HepG2 (cell line): ENCODE results near the gene PITX3. TPM values are rescaled to one million over a fixed set of nuclear protein-coding genes. Genes with fewer than 3 reads are reported as not detected.
A peak's percentile ranks its signal among the peaks of the same experiment; 100 is the strongest.

ENCODE experiments used
- AGO2 ChIP-seq: fragments of 200-400 bp; formaldehyde crosslinking; optimal IDR thresholded peaks from 2 replicates; pipeline ENCODE3; 2017; ENCODE audit warnings: mild to moderate bottlenecking, low read depth, low read length, moderate library complexity
- FOXK1 ChIP-seq: sonication (generic); formaldehyde crosslinking; IDR thresholded peaks from 2 replicates; pipeline ENCODE4 v1.4.0; 2020; ENCODE audit warnings: low read depth, missing genetic modification reagents, borderline replicate concordance
- KLF15 ChIP-seq: sonication (generic); formaldehyde crosslinking; IDR thresholded peaks from 2 replicates; pipeline ENCODE4 v1.8.1; 2023; ENCODE audit warnings: borderline replicate concordance, mild to moderate bottlenecking, inconsistent platforms, missing genetic modification reagents, mixed read lengths
- LCORL ChIP-seq, 2 experiments: fragments of 450-650 bp in 1 of 2; sonication (generic) in 1 of 2; formaldehyde crosslinking in 1 of 2; IDR thresholded peaks; 2 replicates each; pipeline versions ENCODE4 v1.5.0 to v1.6.1; 2017 to 2020; ENCODE audit warnings: antibody characterized with exemption in 1 of 2, missing genetic modification reagents in 1 of 2
- NR2F6 ChIP-seq, 2 experiments: IDR thresholded peaks; 2 replicates each; pipeline ENCODE4 v1.6.1; 2016; ENCODE audit warnings: antibody characterized with exemption in 1 of 2, mild to moderate bottlenecking in 1 of 2
- ZNF234 ChIP-seq: sonication (generic); formaldehyde crosslinking; conservative IDR thresholded peaks from 2 replicates; pipeline ENCODE4 v1.5.1; 2020; ENCODE audit warnings: mild to moderate bottlenecking, missing genetic modification reagents
- ZNF296 ChIP-seq: sonication (generic); formaldehyde crosslinking; conservative IDR thresholded peaks from 2 replicates; pipeline ENCODE4 v1.5.0; 2020; ENCODE audit warnings: mild to moderate bottlenecking, missing genetic modification reagents
- ZNF335 ChIP-seq: sonication (generic); formaldehyde crosslinking; IDR thresholded peaks from 2 replicates; pipeline ENCODE4 v1.4.0; 2020; ENCODE audit warnings: missing genetic modification reagents
- ZNF431 ChIP-seq: sonication (generic); formaldehyde crosslinking; IDR thresholded peaks from 2 replicates; pipeline ENCODE4 v1.9.0; 2022; ENCODE audit warnings: missing genetic modification reagents, low read depth, mild to moderate bottlenecking, borderline replicate concordance
- ZZZ3 ChIP-seq: sonication (generic); formaldehyde crosslinking; IDR thresholded peaks from 2 replicates; pipeline ENCODE4 v1.4.0; 2020; ENCODE audit warnings: missing genetic modification reagents, mild to moderate bottlenecking, borderline replicate concordance
- polyA plus RNA-seq, 8 experiments: library from polyadenylated mRNA; depleted of rRNA in 3 of 8; stranded (reverse) in 7 of 8; unstranded in 1 of 8; fragments of >200 nt; fragmentation: Illumina TruSeq in 4 of 8; extraction: Trizol in 4 of 8; gene quantifications; 2 replicates each; pipeline versions ENCODE4 v1.2.1 to v1.2.3, GENCODE V29; 2011 to 2016; ENCODE audit warnings: low read depth in 4 of 8, missing spikeins in 1 of 8, mixed read lengths in 1 of 8; ENCODE audit not compliant: insufficient read depth in 1 of 8
- total RNA-seq, 5 experiments: library from RNA; depleted of rRNA; stranded (reverse); fragments of >200 nt; fragmentation: Illumina TruSeq; extraction: Trizol; gene quantifications; 2 replicates each; pipeline ENCODE4 v1.2.3, GENCODE V29; 2016; ENCODE audit warnings: low read depth in 1 of 5
- TF ChIP-seq, protein P1 (sequence below): sonication (generic); formaldehyde crosslinking; IDR thresholded peaks from 2 replicates; pipeline ENCODE4 v1.4.0; 2020; ENCODE audit warnings: missing genetic modification reagents, borderline replicate concordance
- TF ChIP-seq, protein P2 (sequence below): sonication (generic); formaldehyde crosslinking; IDR thresholded peaks from 2 replicates; pipeline ENCODE4 v1.9.0; 2022; ENCODE audit warnings: missing genetic modification reagents, mild to moderate bottlenecking, borderline replicate concordance
- TF ChIP-seq, protein P3 (sequence below): sonication (generic); formaldehyde crosslinking; IDR thresholded peaks from 2 replicates; pipeline ENCODE4 v1.8.0; 2022; ENCODE audit warnings: missing genetic modification reagents, mild to moderate bottlenecking, borderline replicate concordance
- TF ChIP-seq, protein P4 (sequence below): sonication (generic); formaldehyde crosslinking; IDR thresholded peaks from 2 replicates; pipeline ENCODE4 v1.5.0; 2020; ENCODE audit warnings: mild to moderate bottlenecking, missing genetic modification reagents, moderate library complexity
- TF ChIP-seq, protein P5 (sequence below): sonication (generic); formaldehyde crosslinking; IDR thresholded peaks from 2 replicates; pipeline ENCODE4 v1.5.0; 2020; ENCODE audit warnings: missing genetic modification reagents, mild to moderate bottlenecking, borderline replicate concordance

Gene PITX3
- total and polyA plus RNA-seq, 2 of the 13 experiments (the other 11 are each of a cell fraction or from before 2014, with no cell fraction given): not detected

DNA sequence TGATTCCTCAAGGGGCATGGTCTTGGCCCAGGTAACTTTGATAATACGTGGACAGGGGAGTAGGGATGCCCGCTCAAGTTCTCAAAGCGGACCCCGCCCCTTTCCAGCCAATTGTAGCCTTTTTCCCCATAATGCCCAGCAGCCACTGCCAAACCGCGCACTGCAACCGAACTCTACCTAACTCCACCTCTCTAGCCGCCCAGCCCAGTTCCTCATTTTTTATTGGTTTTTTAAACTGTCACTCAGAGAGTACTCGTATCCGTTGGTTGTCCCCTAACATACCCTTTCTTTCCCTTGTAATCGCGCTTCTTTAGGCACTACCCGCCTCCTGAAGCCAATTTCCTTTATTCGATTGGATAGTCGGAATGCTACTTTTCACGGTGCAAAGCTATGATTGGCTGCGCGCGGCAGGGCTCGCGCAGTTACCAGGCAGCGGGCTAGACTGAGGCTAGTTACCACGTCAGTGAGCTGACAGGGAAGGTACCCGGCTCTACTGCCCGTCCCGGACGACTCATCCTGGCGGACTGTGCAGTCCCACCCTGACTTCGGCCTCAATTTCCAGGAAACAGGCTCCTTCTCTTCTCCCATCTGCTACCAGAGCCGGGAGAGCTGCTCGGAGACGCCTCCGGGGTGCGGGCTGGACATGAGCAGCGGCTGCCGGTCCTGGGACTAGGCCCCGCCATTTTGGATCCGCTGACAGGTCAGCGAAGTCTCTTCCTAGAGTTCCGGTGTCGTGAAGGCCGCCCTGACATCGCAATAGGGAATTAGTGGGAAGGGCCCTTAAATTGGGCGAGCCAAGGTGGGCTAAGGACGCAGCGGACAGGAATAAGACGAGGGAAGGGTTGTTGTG lies 4.0 kb upstream of the PITX3 start, which contains the start of gene GBF1 (continued):
- TF ChIP-seq, protein P1, sequence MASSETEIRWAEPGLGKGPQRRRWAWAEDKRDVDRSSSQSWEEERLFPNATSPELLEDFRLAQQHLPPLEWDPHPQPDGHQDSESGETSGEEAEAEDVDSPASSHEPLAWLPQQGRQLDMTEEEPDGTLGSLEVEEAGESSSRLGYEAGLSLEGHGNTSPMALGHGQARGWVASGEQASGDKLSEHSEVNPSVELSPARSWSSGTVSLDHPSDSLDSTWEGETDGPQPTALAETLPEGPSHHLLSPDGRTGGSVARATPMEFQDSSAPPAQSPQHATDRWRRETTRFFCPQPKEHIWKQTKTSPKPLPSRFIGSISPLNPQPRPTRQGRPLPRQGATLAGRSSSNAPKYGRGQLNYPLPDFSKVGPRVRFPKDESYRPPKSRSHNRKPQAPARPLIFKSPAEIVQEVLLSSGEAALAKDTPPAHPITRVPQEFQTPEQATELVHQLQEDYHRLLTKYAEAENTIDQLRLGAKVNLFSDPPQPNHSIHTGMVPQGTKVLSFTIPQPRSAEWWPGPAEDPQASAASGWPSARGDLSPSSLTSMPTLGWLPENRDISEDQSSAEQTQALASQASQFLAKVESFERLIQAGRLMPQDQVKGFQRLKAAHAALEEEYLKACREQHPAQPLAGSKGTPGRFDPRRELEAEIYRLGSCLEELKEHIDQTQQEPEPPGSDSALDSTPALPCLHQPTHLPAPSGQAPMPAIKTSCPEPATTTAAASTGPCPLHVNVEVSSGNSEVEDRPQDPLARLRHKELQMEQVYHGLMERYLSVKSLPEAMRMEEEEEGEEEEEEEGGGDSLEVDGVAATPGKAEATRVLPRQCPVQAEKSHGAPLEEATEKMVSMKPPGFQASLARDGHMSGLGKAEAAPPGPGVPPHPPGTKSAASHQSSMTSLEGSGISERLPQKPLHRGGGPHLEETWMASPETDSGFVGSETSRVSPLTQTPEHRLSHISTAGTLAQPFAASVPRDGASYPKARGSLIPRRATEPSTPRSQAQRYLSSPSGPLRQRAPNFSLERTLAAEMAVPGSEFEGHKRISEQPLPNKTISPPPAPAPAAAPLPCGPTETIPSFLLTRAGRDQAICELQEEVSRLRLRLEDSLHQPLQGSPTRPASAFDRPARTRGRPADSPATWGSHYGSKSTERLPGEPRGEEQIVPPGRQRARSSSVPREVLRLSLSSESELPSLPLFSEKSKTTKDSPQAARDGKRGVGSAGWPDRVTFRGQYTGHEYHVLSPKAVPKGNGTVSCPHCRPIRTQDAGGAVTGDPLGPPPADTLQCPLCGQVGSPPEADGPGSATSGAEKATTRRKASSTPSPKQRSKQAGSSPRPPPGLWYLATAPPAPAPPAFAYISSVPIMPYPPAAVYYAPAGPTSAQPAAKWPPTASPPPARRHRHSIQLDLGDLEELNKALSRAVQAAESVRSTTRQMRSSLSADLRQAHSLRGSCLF (CRISPR knock-in tag): peak; percentile 51; the same call in 1 of the 2 replicates
- TF ChIP-seq LCORL (IDR thresholded peaks at IDR 0.05): no peak
- TF ChIP-seq LCORL (CRISPR knock-in tag; IDR thresholded peaks at IDR 0.05): no peak; the same call in 1 of the 2 replicates
- TF ChIP-seq FOXK1 (CRISPR knock-in tag): 0 out of 2 replicates have a peak, but pooled peaks have one; percentile 13
- TF ChIP-seq, protein P2, sequence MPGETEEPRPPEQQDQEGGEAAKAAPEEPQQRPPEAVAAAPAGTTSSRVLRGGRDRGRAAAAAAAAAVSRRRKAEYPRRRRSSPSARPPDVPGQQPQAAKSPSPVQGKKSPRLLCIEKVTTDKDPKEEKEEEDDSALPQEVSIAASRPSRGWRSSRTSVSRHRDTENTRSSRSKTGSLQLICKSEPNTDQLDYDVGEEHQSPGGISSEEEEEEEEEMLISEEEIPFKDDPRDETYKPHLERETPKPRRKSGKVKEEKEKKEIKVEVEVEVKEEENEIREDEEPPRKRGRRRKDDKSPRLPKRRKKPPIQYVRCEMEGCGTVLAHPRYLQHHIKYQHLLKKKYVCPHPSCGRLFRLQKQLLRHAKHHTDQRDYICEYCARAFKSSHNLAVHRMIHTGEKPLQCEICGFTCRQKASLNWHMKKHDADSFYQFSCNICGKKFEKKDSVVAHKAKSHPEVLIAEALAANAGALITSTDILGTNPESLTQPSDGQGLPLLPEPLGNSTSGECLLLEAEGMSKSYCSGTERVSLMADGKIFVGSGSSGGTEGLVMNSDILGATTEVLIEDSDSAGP (CRISPR knock-in tag): peak; percentile 79; the same call in 1 of the 2 replicates
- peak; percentile 16 for TF ChIP-seq AGO2
- TF ChIP-seq, protein P3, sequence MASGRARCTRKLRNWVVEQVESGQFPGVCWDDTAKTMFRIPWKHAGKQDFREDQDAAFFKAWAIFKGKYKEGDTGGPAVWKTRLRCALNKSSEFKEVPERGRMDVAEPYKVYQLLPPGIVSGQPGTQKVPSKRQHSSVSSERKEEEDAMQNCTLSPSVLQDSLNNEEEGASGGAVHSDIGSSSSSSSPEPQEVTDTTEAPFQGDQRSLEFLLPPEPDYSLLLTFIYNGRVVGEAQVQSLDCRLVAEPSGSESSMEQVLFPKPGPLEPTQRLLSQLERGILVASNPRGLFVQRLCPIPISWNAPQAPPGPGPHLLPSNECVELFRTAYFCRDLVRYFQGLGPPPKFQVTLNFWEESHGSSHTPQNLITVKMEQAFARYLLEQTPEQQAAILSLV (CRISPR knock-in tag): peak; percentile 58; the same call in 1 of the 2 replicates
- no peak for TF ChIP-seq ZZZ3
- TF ChIP-seq KLF15 (CRISPR knock-in tag): 0 out of 2 replicates have a peak, but pooled peaks have one; percentile 28
- TF ChIP-seq ZNF296 (CRISPR knock-in tag): 0 out of 2 replicates have a peak, but pooled peaks have one; percentile 45
- TF ChIP-seq, protein P4, sequence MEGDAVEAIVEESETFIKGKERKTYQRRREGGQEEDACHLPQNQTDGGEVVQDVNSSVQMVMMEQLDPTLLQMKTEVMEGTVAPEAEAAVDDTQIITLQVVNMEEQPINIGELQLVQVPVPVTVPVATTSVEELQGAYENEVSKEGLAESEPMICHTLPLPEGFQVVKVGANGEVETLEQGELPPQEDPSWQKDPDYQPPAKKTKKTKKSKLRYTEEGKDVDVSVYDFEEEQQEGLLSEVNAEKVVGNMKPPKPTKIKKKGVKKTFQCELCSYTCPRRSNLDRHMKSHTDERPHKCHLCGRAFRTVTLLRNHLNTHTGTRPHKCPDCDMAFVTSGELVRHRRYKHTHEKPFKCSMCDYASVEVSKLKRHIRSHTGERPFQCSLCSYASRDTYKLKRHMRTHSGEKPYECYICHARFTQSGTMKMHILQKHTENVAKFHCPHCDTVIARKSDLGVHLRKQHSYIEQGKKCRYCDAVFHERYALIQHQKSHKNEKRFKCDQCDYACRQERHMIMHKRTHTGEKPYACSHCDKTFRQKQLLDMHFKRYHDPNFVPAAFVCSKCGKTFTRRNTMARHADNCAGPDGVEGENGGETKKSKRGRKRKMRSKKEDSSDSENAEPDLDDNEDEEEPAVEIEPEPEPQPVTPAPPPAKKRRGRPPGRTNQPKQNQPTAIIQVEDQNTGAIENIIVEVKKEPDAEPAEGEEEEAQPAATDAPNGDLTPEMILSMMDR (CRISPR knock-in tag): no peak
- TF ChIP-seq ZNF234: no peak
- peak; percentile 76 for TF ChIP-seq NR2F6 (IDR thresholded peaks at IDR 0.05)
- peak; percentile 68 for TF ChIP-seq NR2F6 (CRISPR knock-in tag; IDR thresholded peaks at IDR 0.05)
- peak; percentile 67; the same call in 1 of the 2 replicates for TF ChIP-seq ZNF431 (CRISPR knock-in tag)
- peak; percentile 56; the same call in 1 of the 2 replicates for TF ChIP-seq ZNF335 (CRISPR knock-in tag)
- TF ChIP-seq, protein P5, sequence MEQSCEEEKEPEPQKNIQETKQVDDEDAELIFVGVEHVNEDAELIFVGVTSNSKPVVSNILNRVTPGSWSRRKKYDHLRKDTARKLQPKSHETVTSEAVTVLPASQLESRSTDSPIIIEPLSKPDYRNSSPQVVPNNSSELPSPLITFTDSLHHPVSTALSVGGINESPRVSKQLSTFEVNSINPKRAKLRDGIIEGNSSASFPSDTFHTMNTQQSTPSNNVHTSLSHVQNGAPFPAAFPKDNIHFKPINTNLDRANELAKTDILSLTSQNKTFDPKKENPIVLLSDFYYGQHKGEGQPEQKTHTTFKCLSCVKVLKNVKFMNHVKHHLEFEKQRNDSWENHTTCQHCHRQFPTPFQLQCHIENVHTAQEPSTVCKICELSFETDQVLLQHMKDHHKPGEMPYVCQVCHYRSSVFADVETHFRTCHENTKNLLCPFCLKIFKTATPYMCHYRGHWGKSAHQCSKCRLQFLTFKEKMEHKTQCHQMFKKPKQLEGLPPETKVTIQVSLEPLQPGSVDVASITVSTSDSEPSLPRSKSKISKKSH (CRISPR knock-in tag): peak; percentile 57; the same call in 1 of the 2 replicates
